Smooth muscle cell (in vitro differentiated cells): ENCODE data around the gene CD47. TPM values are rescaled to one million over a fixed set of nuclear protein-coding genes. Genes with fewer than 3 reads are reported as not detected.

Source experiments
- DNase-seq: peaks from one replicate; lab custom pipeline; 2025; ENCODE audit not compliant: unreplicated experiment; lab: John Stamatoyannopoulos, UW
- H2AFZ ChIP-seq: fragments of 200-600 bp; sonication (generic); 2 replicates; pipeline ENCODE4 v1.6.0; 2016; ENCODE audit warnings: antibody characterized with exemption, low read depth, mild to moderate bottlenecking
- H3F3A ChIP-seq: fragments of 200-600 bp; sonication (generic); 2 replicates; pipeline ENCODE4 v1.6.0; 2017; ENCODE audit warnings: antibody characterized with exemption, low read depth
- H3K27ac ChIP-seq: fragments of 200-600 bp; sonication (generic); 2 replicates; pipeline ENCODE4 v1.5.1; 2016; ENCODE audit warnings: low read depth, mild to moderate bottlenecking
- H3K27me3 ChIP-seq: fragments of 200-600 bp; sonication (generic); 2 replicates; pipeline ENCODE4 v1.6.1; 2016; ENCODE audit warnings: low read depth, mild to moderate bottlenecking
- H3K36me3 ChIP-seq: fragments of 200-600 bp; sonication (generic); 2 replicates; pipeline ENCODE4 v1.5.1; 2016; ENCODE audit warnings: low read depth
- H3K4me1 ChIP-seq: fragments of 200-600 bp; sonication (generic); 2 replicates; pipeline ENCODE4 v1.5.1; 2016; ENCODE audit warnings: low read depth
- H3K4me2 ChIP-seq: fragments of 200-600 bp; sonication (generic); 2 replicates; pipeline ENCODE4 v1.6.0; 2016; ENCODE audit warnings: mild to moderate bottlenecking
- H3K4me3 ChIP-seq: fragments of 200-600 bp; sonication (generic); 2 replicates; pipeline ENCODE4 v1.5.1; 2016; ENCODE audit warnings: mild to moderate bottlenecking
- H3K79me2 ChIP-seq: fragments of 200-600 bp; sonication (generic); 2 replicates; pipeline ENCODE4 v1.6.0; 2016; ENCODE audit warnings: low read depth, mild to moderate bottlenecking
- H3K9ac ChIP-seq: fragments of 200-600 bp; sonication (generic); 2 replicates; pipeline ENCODE4 v1.6.0; 2016; ENCODE audit warnings: low read depth
- H3K9me3 ChIP-seq: fragments of 200-600 bp; sonication (generic); replicated peaks from 2 replicates; pipeline ENCODE4 v1.5.1; 2016; ENCODE audit warnings: low read depth
- H4K20me1 ChIP-seq: fragments of 200-600 bp; sonication (generic); 2 replicates; pipeline ENCODE4 v1.6.0; 2016; ENCODE audit warnings: low read depth
- WGBS: methylation state at CpG from one replicate; pipeline ENCODE4 v1.1.7; 2016; ENCODE audit warnings: low lambda C conversion rate; 5-methylcytosine and 5-hydroxymethylcytosine counted together
- polyA plus RNA-seq: library from polyadenylated mRNA; unstranded; fragments of >200 nt; fragmentation: Nextera tagmentation; extraction: Ambion mirVana; gene quantifications from 2 replicates; pipeline ENCODE4 v1.2.1, GENCODE V29; 2016
- total RNA-seq: library from RNA; depleted of rRNA; stranded (reverse); fragments of >200 nt; gene quantifications from 2 replicates; pipeline ENCODE4 v1.2.3, GENCODE V29; 2014
- TF ChIP-seq, protein P1 (sequence below): fragments of 200-600 bp; sonication (generic); IDR thresholded peaks from 2 replicates; pipeline ENCODE4 v1.5.1; 2017; ENCODE audit warnings: borderline replicate concordance, mild to moderate bottlenecking, antibody characterized with exemption; ENCODE audit not compliant: insufficient read depth, poor library complexity, severe bottlenecking

CD47 gene
- total and polyA plus RNA-seq, 2 experiments from 2014 or later: 47.1 to 95.6 TPM

DNA sequence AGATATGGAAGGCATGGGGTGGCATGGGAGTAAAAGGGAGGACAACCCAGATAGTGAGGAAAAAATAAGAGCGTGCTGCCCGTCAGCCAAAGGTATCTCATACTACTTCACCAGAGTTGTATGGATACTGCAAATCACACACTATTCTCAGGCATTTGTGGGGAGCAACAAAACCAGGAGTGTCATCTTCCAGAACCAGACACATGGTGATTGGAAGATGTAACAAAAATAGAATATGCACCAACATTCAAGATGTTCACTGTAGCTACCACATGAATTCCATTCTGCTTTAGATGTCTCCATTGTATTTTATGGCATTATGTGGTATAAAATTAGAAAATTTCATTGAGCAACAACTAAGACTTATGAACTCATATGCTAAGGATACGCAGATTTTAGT is 34.9 kb downstream of the CD47 start:
- no peak for DNase-seq
- Histone ChIP-seq H3K27ac (no peak overlapping the region), H3F3A (no peaks in the 10 kb centered on the region), H3K9me3 (no peaks in the 10 kb centered on the region), H4K20me1 (no peaks in the 10 kb centered on the region), H3K4me3 (no peak overlapping the region), H3K36me3 (no peaks in the 10 kb centered on the region), H2AFZ (no peak overlapping the region), H3K4me2 (no peak overlapping the region), H3K27me3 (no peaks in the 10 kb centered on the region), H3K79me2 (no peaks in the 10 kb centered on the region), H3K9ac (no peak overlapping the region), H3K4me1 (no peaks in the 10 kb centered on the region)
- TF ChIP-seq, protein P1, sequence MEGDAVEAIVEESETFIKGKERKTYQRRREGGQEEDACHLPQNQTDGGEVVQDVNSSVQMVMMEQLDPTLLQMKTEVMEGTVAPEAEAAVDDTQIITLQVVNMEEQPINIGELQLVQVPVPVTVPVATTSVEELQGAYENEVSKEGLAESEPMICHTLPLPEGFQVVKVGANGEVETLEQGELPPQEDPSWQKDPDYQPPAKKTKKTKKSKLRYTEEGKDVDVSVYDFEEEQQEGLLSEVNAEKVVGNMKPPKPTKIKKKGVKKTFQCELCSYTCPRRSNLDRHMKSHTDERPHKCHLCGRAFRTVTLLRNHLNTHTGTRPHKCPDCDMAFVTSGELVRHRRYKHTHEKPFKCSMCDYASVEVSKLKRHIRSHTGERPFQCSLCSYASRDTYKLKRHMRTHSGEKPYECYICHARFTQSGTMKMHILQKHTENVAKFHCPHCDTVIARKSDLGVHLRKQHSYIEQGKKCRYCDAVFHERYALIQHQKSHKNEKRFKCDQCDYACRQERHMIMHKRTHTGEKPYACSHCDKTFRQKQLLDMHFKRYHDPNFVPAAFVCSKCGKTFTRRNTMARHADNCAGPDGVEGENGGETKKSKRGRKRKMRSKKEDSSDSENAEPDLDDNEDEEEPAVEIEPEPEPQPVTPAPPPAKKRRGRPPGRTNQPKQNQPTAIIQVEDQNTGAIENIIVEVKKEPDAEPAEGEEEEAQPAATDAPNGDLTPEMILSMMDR: no peak
- WGBS: over 99% methylated on average over 3 of the region's 3 CpGs

DNA sequence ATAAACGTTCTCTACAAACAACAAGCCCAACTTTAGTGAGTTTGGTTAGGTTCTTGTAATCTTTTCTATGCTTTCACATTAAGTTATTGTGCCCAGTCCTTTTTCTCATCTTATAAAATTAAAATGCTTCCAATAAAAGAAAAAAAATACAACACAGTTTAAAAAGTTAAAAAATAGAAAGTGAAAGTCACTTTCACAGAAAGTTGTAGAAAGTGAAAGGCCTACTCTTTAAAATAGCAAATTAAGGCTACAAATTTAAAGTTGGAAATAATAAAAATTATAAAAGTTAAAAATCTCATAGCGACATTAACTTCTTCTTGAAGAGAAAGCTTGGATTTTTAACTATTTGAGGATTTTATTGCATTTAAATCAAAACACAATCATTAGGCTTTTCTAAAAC is 35.9 kb downstream of the CD47 start:
- Histone ChIP-seq H3K27me3 (no peaks in the 10 kb centered on the region), H3K9ac (no peak overlapping the region), H3F3A (no peaks in the 10 kb centered on the region), H2AFZ (no peak overlapping the region), H3K4me2 (no peak overlapping the region), H3K36me3 (no peaks in the 10 kb centered on the region), H4K20me1 (no peaks in the 10 kb centered on the region), H3K27ac (no peak overlapping the region), H3K9me3 (no peaks in the 10 kb centered on the region), H3K4me1 (no peaks in the 10 kb centered on the region), H3K79me2 (no peaks in the 10 kb centered on the region), H3K4me3 (no peak overlapping the region)
- WGBS: 93% methylated on average over 2 of the region's 2 CpGs
- no peak for DNase-seq
- TF ChIP-seq, protein P1: no peak

DNA sequence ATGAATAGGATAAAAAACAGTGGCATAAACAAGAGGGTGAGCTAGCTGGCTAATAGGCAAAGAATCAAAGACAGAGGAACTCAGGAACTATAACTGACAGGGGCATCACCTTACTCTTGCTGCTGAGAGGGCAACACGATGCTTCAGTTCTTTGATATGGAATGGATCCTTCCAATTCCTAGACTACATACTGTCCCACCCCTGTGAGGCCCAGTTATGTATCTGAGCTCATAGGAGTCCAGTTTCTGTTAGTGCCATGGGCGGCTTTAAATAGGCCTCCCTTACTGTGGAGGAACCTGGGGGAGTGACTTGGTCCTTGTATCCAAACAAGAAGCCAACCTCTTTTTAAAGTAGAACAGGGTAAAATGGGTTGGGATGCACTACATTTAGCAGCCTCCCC is 37.3 kb downstream of the CD47 start:
- Histone ChIP-seq H3K4me1 (no peaks in the 10 kb centered on the region), H3K27ac (no peak overlapping the region), H3K79me2 (no peaks in the 10 kb centered on the region), H2AFZ (no peak overlapping the region), H3K9me3 (no peaks in the 10 kb centered on the region), H3K4me3 (no peak overlapping the region), H3F3A (no peaks in the 10 kb centered on the region), H3K36me3 (no peaks in the 10 kb centered on the region), H3K27me3 (no peaks in the 10 kb centered on the region), H3K9ac (no peak overlapping the region), H4K20me1 (no peaks in the 10 kb centered on the region), H3K4me2 (no peak overlapping the region)
- 97% methylated on average over 2 of the region's 2 CpGs for WGBS
- DNase-seq: no peak
- TF ChIP-seq, protein P1: no peak

DNA sequence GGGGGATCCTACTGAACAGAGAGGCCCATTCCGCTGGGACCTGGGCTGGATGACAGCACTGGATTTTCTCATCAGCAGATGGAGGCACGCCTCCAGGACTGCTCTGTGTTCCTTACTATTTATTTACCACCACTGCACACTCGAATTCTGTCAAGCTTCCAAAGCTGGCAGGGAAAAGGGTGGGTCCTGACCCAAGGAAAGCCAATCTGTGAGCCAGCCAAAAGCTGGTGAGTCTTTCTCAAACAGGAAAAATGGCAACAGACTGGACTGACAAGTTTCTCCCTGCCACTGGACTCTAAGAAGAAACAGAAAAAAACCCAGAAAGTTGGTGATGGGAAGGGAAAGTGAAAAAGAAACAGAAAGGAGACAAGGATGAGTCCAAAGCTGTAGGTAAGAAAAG is 37.8 kb downstream of the CD47 start:
- no peak overlapping the region for H3K4me3 ChIP-seq
- no peak overlapping the region for H2AFZ ChIP-seq
- no peaks in the 10 kb centered on the region for H3K4me1 ChIP-seq
- no peaks in the 10 kb centered on the region for H3F3A ChIP-seq
- no peak for DNase-seq
- 76% methylated on average over 3 of the region's 3 CpGs for WGBS
- H3K27me3 ChIP-seq: no peaks in the 10 kb centered on the region
- H4K20me1 ChIP-seq: no peaks in the 10 kb centered on the region
- TF ChIP-seq, protein P1: no peak
- H3K9ac ChIP-seq: no peak overlapping the region
- H3K27ac ChIP-seq: no peak overlapping the region
- no peaks in the 10 kb centered on the region for H3K9me3 ChIP-seq
- H3K36me3 ChIP-seq: no peaks in the 10 kb centered on the region
- H3K79me2 ChIP-seq: no peaks in the 10 kb centered on the region
- H3K4me2 ChIP-seq: no peak overlapping the region
